HEK293 (cell line): Measurements from ENCODE around the gene OR2T10.
A peak's percentile ranks its signal among the peaks of the same experiment; 100 is the strongest.

ENCODE experiments used
- CTCF ChIA-PET: fragments of 350-600 bp; formaldehyde crosslinking; extraction: SDS; loops from one replicate; lab custom pipeline; 2021; ENCODE audit warnings: antibody characterized with exemption; lab: Yijun Ruan, JAX
- POLR2A ChIA-PET: fragments of 300-600 bp; formaldehyde crosslinking; extraction: SDS; loops from one replicate; lab custom pipeline; 2020; ENCODE audit warnings: antibody characterized with exemption, inconsistent platforms; lab: Yijun Ruan, JAX
- H3K27ac ChIP-seq: fragments of 200-500 bp; sonication (Bioruptor generic); 2 replicates; pipeline ENCODE4 v1.5.1; 2014; ENCODE audit warnings: low read depth, low read length, control low read depth, inconsistent platforms; ENCODE audit errors: extremely low read depth
- H3K36me3 ChIP-seq, 2 experiments: fragments of 200-500 bp in 1 of 2; sonication (Bioruptor generic) in 1 of 2; 1 replicate in 1 of 2; 2 replicates in 1 of 2; pipeline ENCODE4 v1.5.1; 2014 to 2017; ENCODE audit warnings: inconsistent platforms in 2 of 2, low read length in 2 of 2; ENCODE audit not compliant: control insufficient read depth in 2 of 2, insufficient read depth in 1 of 2
- H3K4me1 ChIP-seq: fragments of 200-500 bp; sonication (Bioruptor generic); 2 replicates; pipeline ENCODE4 v1.5.1; 2014; ENCODE audit warnings: mild to moderate bottlenecking, low read length, inconsistent platforms; ENCODE audit not compliant: control insufficient read depth, insufficient read depth
- H3K4me3 ChIP-seq: 2 replicates; pipeline ENCODE4 v1.5.1; 2011; ENCODE audit warnings: low read depth, mild to moderate bottlenecking, control low read depth, low read length, moderate library complexity
- H3K9me3 ChIP-seq: fragments of 200-500 bp; sonication (Bioruptor generic); 2 replicates; pipeline ENCODE4 v1.5.1; 2014; ENCODE audit warnings: low read depth, low read length, inconsistent platforms; ENCODE audit not compliant: control insufficient read depth, insufficient read depth
- KLF7 ChIP-seq: fragments of 450-650 bp; formaldehyde crosslinking; IDR thresholded peaks from 2 replicates; pipeline ENCODE4 v1.5.1; 2016; ENCODE audit warnings: missing biosample characterization, missing genetic modification characterization, borderline replicate concordance
- KLF9 ChIP-seq: fragments of 450-650 bp; formaldehyde crosslinking; IDR thresholded peaks from 2 replicates; pipeline ENCODE4 v1.5.1; 2016; ENCODE audit warnings: missing biosample characterization, missing genetic modification characterization, low read depth
- PRDM1 ChIP-seq: fragments of 450-650 bp; formaldehyde crosslinking; IDR thresholded peaks from 2 replicates; pipeline ENCODE4; 2016; ENCODE audit warnings: missing biosample characterization, missing genetic modification characterization
- RBAK ChIP-seq: fragments of 450-650 bp; formaldehyde crosslinking; IDR thresholded peaks from 2 replicates; pipeline ENCODE4 v1.5.1; 2016; ENCODE audit warnings: missing biosample characterization, missing genetic modification characterization
- ZBTB11 ChIP-seq: fragments of 450-650 bp; formaldehyde crosslinking; conservative IDR thresholded peaks from 2 replicates; pipeline ENCODE4 v1.5.1; 2016; ENCODE audit warnings: low read depth, missing biosample characterization, missing genetic modification characterization
- ZBTB21 ChIP-seq: fragments of 450-650 bp; formaldehyde crosslinking; IDR thresholded peaks from 2 replicates; pipeline ENCODE4 v1.5.1; 2017; ENCODE audit warnings: missing biosample characterization, missing genetic modification characterization
- ZBTB7A ChIP-seq: fragments of 450-650 bp; formaldehyde crosslinking; IDR thresholded peaks from 2 replicates; pipeline ENCODE4 v1.5.1; 2016; ENCODE audit warnings: low read depth, missing biosample characterization, missing genetic modification characterization
- ZEB2 ChIP-seq: fragments of 450-650 bp; formaldehyde crosslinking; IDR thresholded peaks from 2 replicates; pipeline ENCODE4 v1.5.1; 2016; ENCODE audit warnings: missing biosample characterization, missing genetic modification characterization
- ZNF10 ChIP-seq: fragments of 450-650 bp; formaldehyde crosslinking; IDR thresholded peaks from 2 replicates; pipeline ENCODE4 v1.5.1; 2017; ENCODE audit warnings: missing biosample characterization, missing genetic modification characterization
- ZNF155 ChIP-seq: fragments of 450-650 bp; formaldehyde crosslinking; IDR thresholded peaks from 2 replicates; pipeline ENCODE4 v1.5.1; 2016; ENCODE audit warnings: missing biosample characterization, missing genetic modification characterization
- ZNF239 ChIP-seq: fragments of 450-650 bp; formaldehyde crosslinking; IDR thresholded peaks from 2 replicates; pipeline ENCODE4 v1.5.1; 2016; ENCODE audit warnings: missing biosample characterization, missing genetic modification characterization
- ZNF335 ChIP-seq: fragments of 450-650 bp; formaldehyde crosslinking; conservative IDR thresholded peaks from 2 replicates; pipeline ENCODE4 v1.5.1; 2016; ENCODE audit warnings: missing biosample characterization, missing genetic modification characterization
- ZNF362 ChIP-seq: fragments of 450-650 bp; formaldehyde crosslinking; IDR thresholded peaks from 2 replicates; pipeline ENCODE4 v1.5.1; 2016; ENCODE audit warnings: missing biosample characterization, missing genetic modification characterization
- ZNF37A ChIP-seq: fragments of 450-650 bp; IDR thresholded peaks from 2 replicates; pipeline ENCODE4 v1.5.1; 2018; ENCODE audit warnings: missing biosample characterization, missing genetic modification characterization
- ZNF433 ChIP-seq: fragments of 450-650 bp; formaldehyde crosslinking; IDR thresholded peaks from 2 replicates; pipeline ENCODE4 v1.5.1; 2016; ENCODE audit warnings: missing biosample characterization, missing genetic modification characterization, low read depth
- ZNF510 ChIP-seq: fragments of 450-650 bp; formaldehyde crosslinking; IDR thresholded peaks from 2 replicates; pipeline ENCODE4 v1.5.1; 2018; ENCODE audit warnings: mild to moderate bottlenecking, missing genetic modification characterization, missing biosample characterization; ENCODE audit not compliant: insufficient replicate concordance
- ZNF521 ChIP-seq: fragments of 450-650 bp; formaldehyde crosslinking; IDR thresholded peaks from 2 replicates; pipeline ENCODE4 v1.5.1; 2017; ENCODE audit warnings: missing biosample characterization, mild to moderate bottlenecking, missing genetic modification characterization
- ZNF549 ChIP-seq: fragments of 450-650 bp; IDR thresholded peaks from 2 replicates; pipeline ENCODE4 v1.5.1; 2018; ENCODE audit warnings: missing biosample characterization, missing genetic modification characterization, mild to moderate bottlenecking, inconsistent platforms, moderate library complexity
- TF ChIP-seq, protein P1 (sequence below): fragments of 450-650 bp; formaldehyde crosslinking; IDR thresholded peaks from 2 replicates; pipeline ENCODE4 v1.5.1; 2016; ENCODE audit warnings: missing biosample characterization, missing genetic modification characterization, low read depth

The OR2T10 gene

GRCh38 chr1:248593226-248593625 lies 4.3 kb downstream of the OR2T10 start:
- ChIA-PET CTCF (no interaction called here), POLR2A (no interaction called here)
- Histone ChIP-seq H3K27ac (no peak overlapping the region), H3K4me1 (no peaks in the 10 kb centered on the region), H3K4me3 (no peak overlapping the region), H3K9me3 (no peaks in the 10 kb centered on the region), H3K36me3 (no peaks in the 10 kb centered on the region)
- TF ChIP-seq KLF9 (no peak), ZNF37A (no peak), ZNF239 (no peak), ZNF10 (tag by site-specific recombination) (no peak), ZNF549 (no peak), ZNF433 (tag by site-specific recombination) (no peak), ZBTB7A (tag by site-specific recombination) (no peak), ZBTB11 (tag by site-specific recombination) (no peak), ZNF362 (no peak), ZNF155 (no peak), ZEB2 (tag by site-specific recombination) (no peak), ZBTB21 (no peak), ZNF521 (tag by site-specific recombination) (no peak), ZNF510 (tag by site-specific recombination) (no peak), PRDM1 (tag by site-specific recombination) (no peak), ZNF335 (tag by site-specific recombination) (no peak), KLF7 (tag by site-specific recombination) (no peak)

DNA sequence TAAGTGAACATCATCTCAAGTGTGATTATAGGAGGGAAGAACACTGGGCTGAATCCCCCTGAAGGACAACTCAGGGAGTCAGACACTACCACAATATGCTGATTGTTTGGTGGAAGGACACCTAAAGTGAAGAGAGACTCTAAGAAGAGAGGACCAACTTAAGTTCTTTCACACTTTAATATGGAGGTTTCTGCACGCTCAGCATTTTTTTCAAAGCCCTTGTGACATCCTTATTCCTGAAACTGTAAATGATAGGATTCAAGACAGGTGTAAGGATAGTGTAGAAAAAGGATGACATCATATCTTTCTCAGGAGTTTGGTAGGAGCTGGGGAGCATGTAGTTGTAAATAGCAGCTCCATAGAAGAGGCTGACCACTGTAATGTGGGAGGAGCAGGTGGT lies 4.8 kb downstream of the OR2T10 start:
- CTCF ChIA-PET, result no interaction called here
- no peak for TF ChIP-seq RBAK (tag by site-specific recombination)
- TF ChIP-seq, protein P1, sequence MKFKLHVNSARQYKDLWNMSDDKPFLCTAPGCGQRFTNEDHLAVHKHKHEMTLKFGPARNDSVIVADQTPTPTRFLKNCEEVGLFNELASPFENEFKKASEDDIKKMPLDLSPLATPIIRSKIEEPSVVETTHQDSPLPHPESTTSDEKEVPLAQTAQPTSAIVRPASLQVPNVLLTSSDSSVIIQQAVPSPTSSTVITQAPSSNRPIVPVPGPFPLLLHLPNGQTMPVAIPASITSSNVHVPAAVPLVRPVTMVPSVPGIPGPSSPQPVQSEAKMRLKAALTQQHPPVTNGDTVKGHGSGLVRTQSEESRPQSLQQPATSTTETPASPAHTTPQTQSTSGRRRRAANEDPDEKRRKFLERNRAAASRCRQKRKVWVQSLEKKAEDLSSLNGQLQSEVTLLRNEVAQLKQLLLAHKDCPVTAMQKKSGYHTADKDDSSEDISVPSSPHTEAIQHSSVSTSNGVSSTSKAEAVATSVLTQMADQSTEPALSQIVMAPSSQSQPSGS (tag by site-specific recombination), result 0 out of 2 replicates have a peak, but pooled peaks have one; percentile 6
- TF ChIP-seq, all 188 proteins: peak for 1
- H3K27ac ChIP-seq, result no peak overlapping the region
- H3K9me3 ChIP-seq, result no peaks in the 10 kb centered on the region
- no peak overlapping the region for H3K4me3 ChIP-seq
- H3K36me3 ChIP-seq, result no peaks in the 10 kb centered on the region
- no peaks in the 10 kb centered on the region for H3K4me1 ChIP-seq
- POLR2A ChIA-PET, result no interaction called here
